ENCODE results near the gene TTLL5.

TTLL5 gene

DNA sequence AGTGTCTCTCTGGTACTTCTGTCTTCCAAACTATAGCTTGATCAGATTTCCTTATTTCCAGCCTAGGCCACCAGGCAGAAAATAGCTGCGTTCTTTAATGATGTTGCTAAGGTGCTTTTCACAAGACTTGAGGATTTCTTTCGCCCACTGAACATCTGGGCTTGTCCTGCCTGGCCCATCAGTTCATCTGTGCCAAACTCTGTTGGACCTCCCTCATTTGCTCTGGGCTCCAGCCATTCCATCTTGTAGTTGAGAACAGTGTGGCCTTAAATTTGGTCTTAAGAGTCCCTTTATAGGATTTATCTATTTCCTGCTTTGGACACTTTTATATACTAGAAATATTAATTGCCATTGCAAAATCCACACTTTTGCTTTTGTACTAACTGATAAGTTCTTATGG, 109.6 kb downstream of the TTLL5 start:
- Histone ChIP-seq H3K9ac (ENCODE audit: low read depth, low read length, poor library complexity) (no peak overlapping the region), H3K18ac (ENCODE audit: low read length) (no peak overlapping the region), H3K79me1 (ENCODE audit: low read depth, low read length) (no peaks in the 10 kb centered on the region), H3K4me3 (ENCODE audit: low read length in 2 of 2) (no peak overlapping the region), H3K27ac (replicated peaks; ENCODE audit: low read length) (no peak overlapping the region), H3K36me3 (replicated peaks in 1 of 2; ENCODE audit: control insufficient read depth in 2 of 2, insufficient read depth in 2 of 2, low read length in 2 of 2) (peaks cover 5 to 68% of the 10 kb centered on the region in 2 donors), H3K4ac (ENCODE audit: low read length) (no peak overlapping the region), H2BK12ac (ENCODE audit: low read length) (no peak overlapping the region), H3K4me1 (ENCODE audit: control insufficient read depth in 2 of 2, insufficient read depth in 1 of 2, low read depth in 1 of 2, low read length in 2 of 2) (no peaks in the 10 kb centered on the region), H2AFZ (ENCODE audit: low read length) (no peak overlapping the region), H3K23ac (ENCODE audit: low read depth, low read length, poor library complexity) (no peak overlapping the region), H2BK5ac (ENCODE audit: low read length) (no peak overlapping the region), H3K27me3 (ENCODE audit: control insufficient read depth in 3 of 3, insufficient read depth in 3 of 3, low read depth in 1 of 3, low read length in 3 of 3) (no peaks in the 10 kb centered on the region), H4K91ac (ENCODE audit: low read depth, low read length, poor library complexity) (no peak overlapping the region), H2BK15ac (ENCODE audit: low read length) (no peak overlapping the region), H3K14ac (ENCODE audit: low read length) (no peak overlapping the region), H2BK120ac (ENCODE audit: low read depth, low read length) (no peak overlapping the region), H4K8ac (ENCODE audit: low read depth, low read length) (no peak overlapping the region), H2AK5ac (ENCODE audit: low read depth, low read length) (no peak overlapping the region), H3K4me2 (ENCODE audit: insufficient read depth, low read length, poor library complexity, severe bottlenecking) (no peak overlapping the region), H3K9me3 (replicated peaks in 1 of 2; ENCODE audit: control insufficient read depth in 2 of 2, insufficient read depth in 1 of 2, low read depth in 1 of 2, low read length in 2 of 2) (no peaks in the 10 kb centered on the region)
- no CpG with 5 or more reads among the region's 2 CpGs for WGBS, 2 donors (ENCODE audit: extremely low coverage in 2 of 2, insufficient read length in 2 of 2, insufficient replicate concordance in 1 of 2)
- DNase-seq (ENCODE audit: low spot score) = no peak

- H3K23ac ChIP-seq (ENCODE audit: low read depth, low read length, poor library complexity) = no peak overlapping the region
- H3K27me3 ChIP-seq (ENCODE audit: control insufficient read depth in 3 of 3, insufficient read depth in 3 of 3, low read depth in 1 of 3, low read length in 3 of 3) = no peaks in the 10 kb centered on the region
- H3K36me3 ChIP-seq (replicated peaks in 1 of 2; ENCODE audit: control insufficient read depth in 2 of 2, insufficient read depth in 2 of 2, low read length in 2 of 2) = peaks cover 5 to 68% of the 10 kb centered on the region in 2 donors
- no peak overlapping the region for H2BK120ac ChIP-seq (ENCODE audit: low read depth, low read length)
- H2BK12ac ChIP-seq (ENCODE audit: low read length) = no peak overlapping the region
- no peak for DNase-seq (ENCODE audit: low spot score)
- no peak overlapping the region for H3K14ac ChIP-seq (ENCODE audit: low read length)
- H3K4me3 ChIP-seq (ENCODE audit: low read length in 2 of 2) = no peak overlapping the region
- no peak overlapping the region for H3K4me2 ChIP-seq (ENCODE audit: insufficient read depth, low read length, poor library complexity, severe bottlenecking)
- H3K9me3 ChIP-seq (replicated peaks in 1 of 2; ENCODE audit: control insufficient read depth in 2 of 2, insufficient read depth in 1 of 2, low read depth in 1 of 2, low read length in 2 of 2) = no peaks in the 10 kb centered on the region
- no peaks in the 10 kb centered on the region for H3K4me1 ChIP-seq (ENCODE audit: control insufficient read depth in 2 of 2, insufficient read depth in 1 of 2, low read depth in 1 of 2, low read length in 2 of 2)
- no peak overlapping the region for H2BK5ac ChIP-seq (ENCODE audit: low read length)
- H4K8ac ChIP-seq (ENCODE audit: low read depth, low read length) = no peak overlapping the region
- H2BK15ac ChIP-seq (ENCODE audit: low read length) = no peak overlapping the region
- H2AK5ac ChIP-seq (ENCODE audit: low read depth, low read length) = no peak overlapping the region
- H3K79me1 ChIP-seq (ENCODE audit: low read depth, low read length) = no peaks in the 10 kb centered on the region
- H2AFZ ChIP-seq (ENCODE audit: low read length) = no peak overlapping the region
- no peak overlapping the region for H3K18ac ChIP-seq (ENCODE audit: low read length)
- no peak overlapping the region for H3K27ac ChIP-seq (replicated peaks; ENCODE audit: low read length)
- no peak overlapping the region for H4K91ac ChIP-seq (ENCODE audit: low read depth, low read length, poor library complexity)
- no CpG with 5 or more reads among the region's 6 CpGs for WGBS, 2 donors (ENCODE audit: extremely low coverage in 2 of 2, insufficient read length in 2 of 2, insufficient replicate concordance in 1 of 2)
- H3K9ac ChIP-seq (ENCODE audit: low read depth, low read length, poor library complexity) = no peak overlapping the region
- no peak overlapping the region for H3K4ac ChIP-seq (ENCODE audit: low read length)
Measured at GRCh38 chr14:75771595-75771994, 110.5 kb downstream of the TTLL5 start.

GRCh38 chr14:75773046-75773445, 112.0 kb downstream of the TTLL5 start:
- H2BK5ac ChIP-seq (ENCODE audit: low read length) = no peak overlapping the region
- H2AFZ ChIP-seq (ENCODE audit: low read length) = no peak overlapping the region
- no peaks in the 10 kb centered on the region for H3K79me1 ChIP-seq (ENCODE audit: low read depth, low read length)
- H3K4me1 ChIP-seq (ENCODE audit: control insufficient read depth in 2 of 2, insufficient read depth in 1 of 2, low read depth in 1 of 2, low read length in 2 of 2) = no peaks in the 10 kb centered on the region
- H4K91ac ChIP-seq (ENCODE audit: low read depth, low read length, poor library complexity) = no peak overlapping the region
- H2BK15ac ChIP-seq (ENCODE audit: low read length) = no peak overlapping the region
- H2BK12ac ChIP-seq (ENCODE audit: low read length) = no peak overlapping the region
- no peak for DNase-seq (ENCODE audit: low spot score)
- no peak overlapping the region for H4K8ac ChIP-seq (ENCODE audit: low read depth, low read length)
- H3K9ac ChIP-seq (ENCODE audit: low read depth, low read length, poor library complexity) = no peak overlapping the region
- H3K18ac ChIP-seq (ENCODE audit: low read length) = no peak overlapping the region
- no peak overlapping the region for H2BK120ac ChIP-seq (ENCODE audit: low read depth, low read length)
- H3K27me3 ChIP-seq (ENCODE audit: control insufficient read depth in 3 of 3, insufficient read depth in 3 of 3, low read depth in 1 of 3, low read length in 3 of 3) = no peaks in the 10 kb centered on the region
- no peak overlapping the region for H3K4ac ChIP-seq (ENCODE audit: low read length)
- no peak overlapping the region for H3K4me3 ChIP-seq (ENCODE audit: low read length in 2 of 2)
- no peak overlapping the region for H3K4me2 ChIP-seq (ENCODE audit: insufficient read depth, low read length, poor library complexity, severe bottlenecking)
- H3K14ac ChIP-seq (ENCODE audit: low read length) = no peak overlapping the region
- H3K9me3 ChIP-seq (replicated peaks in 1 of 2; ENCODE audit: control insufficient read depth in 2 of 2, insufficient read depth in 1 of 2, low read depth in 1 of 2, low read length in 2 of 2) = no peaks in the 10 kb centered on the region
- peaks cover 5 to 71% of the 10 kb centered on the region in 2 donors for H3K36me3 ChIP-seq (replicated peaks in 1 of 2; ENCODE audit: control insufficient read depth in 2 of 2, insufficient read depth in 2 of 2, low read length in 2 of 2)
- no peak overlapping the region for H2AK5ac ChIP-seq (ENCODE audit: low read depth, low read length)
- no peak overlapping the region for H3K27ac ChIP-seq (replicated peaks; ENCODE audit: low read length)
- H3K23ac ChIP-seq (ENCODE audit: low read depth, low read length, poor library complexity) = no peak overlapping the region

GRCh38 chr14:75781096-75781495, 120.0 kb downstream of the TTLL5 start:
- Histone ChIP-seq H4K91ac (ENCODE audit: low read depth, low read length, poor library complexity) (no peak overlapping the region), H2BK15ac (ENCODE audit: low read length) (no peak overlapping the region), H3K4me2 (ENCODE audit: insufficient read depth, low read length, poor library complexity, severe bottlenecking) (no peak overlapping the region), H3K4me3 (ENCODE audit: low read length in 2 of 2) (no peak overlapping the region), H3K23ac (ENCODE audit: low read depth, low read length, poor library complexity) (no peak overlapping the region), H3K27ac (replicated peaks; ENCODE audit: low read length) (no peak overlapping the region), H3K9ac (ENCODE audit: low read depth, low read length, poor library complexity) (no peak overlapping the region), H3K4me1 (ENCODE audit: control insufficient read depth in 2 of 2, insufficient read depth in 1 of 2, low read depth in 1 of 2, low read length in 2 of 2) (peaks cover 3 to 4% of the 10 kb centered on the region in 2 donors), H2BK120ac (ENCODE audit: low read depth, low read length) (no peak overlapping the region), H2AK5ac (ENCODE audit: low read depth, low read length) (no peak overlapping the region), H3K27me3 (ENCODE audit: control insufficient read depth in 3 of 3, insufficient read depth in 3 of 3, low read depth in 1 of 3, low read length in 3 of 3) (no peaks in the 10 kb centered on the region), H2BK5ac (ENCODE audit: low read length) (no peak overlapping the region), H3K79me1 (ENCODE audit: low read depth, low read length) (no peaks in the 10 kb centered on the region), H4K8ac (ENCODE audit: low read depth, low read length) (no peak overlapping the region), H3K4ac (ENCODE audit: low read length) (no peak overlapping the region), H3K14ac (ENCODE audit: low read length) (no peak overlapping the region), H3K9me3 (replicated peaks in 1 of 2; ENCODE audit: control insufficient read depth in 2 of 2, insufficient read depth in 1 of 2, low read depth in 1 of 2, low read length in 2 of 2) (peaks cover 0 to 17% of the 10 kb centered on the region in 2 donors), H2AFZ (ENCODE audit: low read length) (no peak overlapping the region), H3K18ac (ENCODE audit: low read length) (no peak overlapping the region), H2BK12ac (ENCODE audit: low read length) (no peak overlapping the region), H3K36me3 (replicated peaks in 1 of 2; ENCODE audit: control insufficient read depth in 2 of 2, insufficient read depth in 2 of 2, low read length in 2 of 2) (peaks cover 7 to 94% of the 10 kb centered on the region in 2 donors)
- no peak for DNase-seq (ENCODE audit: low spot score)
- no CpG with 5 or more reads among the region's 7 CpGs for WGBS, 2 donors (ENCODE audit: extremely low coverage in 2 of 2, insufficient read length in 2 of 2, insufficient replicate concordance in 1 of 2)

Data from neuronal stem cell (in vitro differentiated cells).